Measurements from ENCODE around the gene REV1. TPM values are rescaled to one million over a fixed set of nuclear protein-coding genes. Genes with fewer than 3 reads are reported as not detected.

The REV1 gene
- total RNA-seq, 1 donor from 2014 or later: 51.9 TPM

- H2AFZ ChIP-seq (replicated peaks): no peak overlapping the region
- Mint-ChIP-seq H3K4me1 (no peaks in the 10 kb centered on the region), H3K27me3 (ENCODE audit: insufficient read depth, low read depth) (no peaks in the 10 kb centered on the region), H3K4me3 (no peak overlapping the region), H3K36me3 (peaks cover 16% of the 10 kb centered on the region), H3K27ac (no peak overlapping the region), H3K9me3 (no peaks in the 10 kb centered on the region)
- no peak overlapping the region for H3K4me3 ChIP-seq
- H3K79me2 ChIP-seq (ENCODE audit: low read depth): no peaks in the 10 kb centered on the region
- DNase-seq (ENCODE audit: low spot score): no peak
- no peaks in the 10 kb centered on the region for H3F3A ChIP-seq (ENCODE audit: low read depth)
- no peak overlapping the region for H3K4me2 ChIP-seq
- no peak overlapping the region for H3K27ac ChIP-seq
- H3K27me3 ChIP-seq: no peaks in the 10 kb centered on the region
- H3K36me3 ChIP-seq: peaks cover 7% of the 10 kb centered on the region
- no peaks in the 10 kb centered on the region for H4K20me1 ChIP-seq (ENCODE audit: low read depth)
- H3K9me3 ChIP-seq (ENCODE audit: low read depth): no peaks in the 10 kb centered on the region
- no peak overlapping the region for H3K9ac ChIP-seq
- no peaks in the 10 kb centered on the region for H3K4me1 ChIP-seq
- TF ChIP-seq EZH2 (IDR thresholded peaks at IDR 0.05): no peak
- TF ChIP-seq, protein P1, sequence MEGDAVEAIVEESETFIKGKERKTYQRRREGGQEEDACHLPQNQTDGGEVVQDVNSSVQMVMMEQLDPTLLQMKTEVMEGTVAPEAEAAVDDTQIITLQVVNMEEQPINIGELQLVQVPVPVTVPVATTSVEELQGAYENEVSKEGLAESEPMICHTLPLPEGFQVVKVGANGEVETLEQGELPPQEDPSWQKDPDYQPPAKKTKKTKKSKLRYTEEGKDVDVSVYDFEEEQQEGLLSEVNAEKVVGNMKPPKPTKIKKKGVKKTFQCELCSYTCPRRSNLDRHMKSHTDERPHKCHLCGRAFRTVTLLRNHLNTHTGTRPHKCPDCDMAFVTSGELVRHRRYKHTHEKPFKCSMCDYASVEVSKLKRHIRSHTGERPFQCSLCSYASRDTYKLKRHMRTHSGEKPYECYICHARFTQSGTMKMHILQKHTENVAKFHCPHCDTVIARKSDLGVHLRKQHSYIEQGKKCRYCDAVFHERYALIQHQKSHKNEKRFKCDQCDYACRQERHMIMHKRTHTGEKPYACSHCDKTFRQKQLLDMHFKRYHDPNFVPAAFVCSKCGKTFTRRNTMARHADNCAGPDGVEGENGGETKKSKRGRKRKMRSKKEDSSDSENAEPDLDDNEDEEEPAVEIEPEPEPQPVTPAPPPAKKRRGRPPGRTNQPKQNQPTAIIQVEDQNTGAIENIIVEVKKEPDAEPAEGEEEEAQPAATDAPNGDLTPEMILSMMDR (IDR thresholded peaks at IDR 0.05): no peak
- TF ChIP-seq EZH2phosphoT487 (IDR thresholded peaks at IDR 0.05): no peak
Observed at GRCh38 chr2:99388892-99389291, 100.9 kb downstream of the REV1 start.

GRCh38 chr2:99386011-99386410 is 103.8 kb downstream of the REV1 start:
- Mint-ChIP-seq H3K36me3 (peaks cover 27% of the 10 kb centered on the region), H3K9me3 (no peaks in the 10 kb centered on the region), H3K27me3 (ENCODE audit: insufficient read depth, low read depth) (peaks cover 3% of the 10 kb centered on the region), H3K4me1 (no peaks in the 10 kb centered on the region), H3K4me3 (no peak overlapping the region), H3K27ac (no peak overlapping the region)
- Histone ChIP-seq H3F3A (ENCODE audit: low read depth) (no peaks in the 10 kb centered on the region), H3K9me3 (ENCODE audit: low read depth) (no peaks in the 10 kb centered on the region), H4K20me1 (ENCODE audit: low read depth) (no peaks in the 10 kb centered on the region), H3K27ac (no peak overlapping the region), H3K4me1 (no peaks in the 10 kb centered on the region), H3K9ac (no peak overlapping the region), H3K4me3 (no peak overlapping the region), H2AFZ (replicated peaks) (no peak overlapping the region), H3K79me2 (ENCODE audit: low read depth) (no peaks in the 10 kb centered on the region), H3K36me3 (peaks cover 14% of the 10 kb centered on the region), H3K4me2 (no peak overlapping the region), H3K27me3 (no peaks in the 10 kb centered on the region)
- TF ChIP-seq EZH2phosphoT487 (IDR thresholded peaks at IDR 0.05) (no peak), EZH2 (IDR thresholded peaks at IDR 0.05) (no peak)
- TF ChIP-seq, protein P1 (IDR thresholded peaks at IDR 0.05): no peak
- no peak for DNase-seq (ENCODE audit: low spot score)

GRCh38 chr2:99382143-99382542 is 107.7 kb downstream of the REV1 start:
- Histone ChIP-seq H4K20me1 (ENCODE audit: low read depth) (no peaks in the 10 kb centered on the region), H3K9ac (no peak overlapping the region), H3K27me3 (no peaks in the 10 kb centered on the region), H3K36me3 (peaks cover 12% of the 10 kb centered on the region), H2AFZ (replicated peaks) (no peak overlapping the region), H3K4me3 (no peak overlapping the region), H3K9me3 (ENCODE audit: low read depth) (no peaks in the 10 kb centered on the region), H3K4me1 (no peaks in the 10 kb centered on the region), H3K4me2 (no peak overlapping the region), H3K79me2 (ENCODE audit: low read depth) (no peaks in the 10 kb centered on the region), H3F3A (ENCODE audit: low read depth) (no peaks in the 10 kb centered on the region), H3K27ac (no peak overlapping the region)
- no peak for DNase-seq (ENCODE audit: low spot score)
- Mint-ChIP-seq H3K36me3 (peaks cover 32% of the 10 kb centered on the region), H3K27me3 (ENCODE audit: insufficient read depth, low read depth) (peaks cover 3% of the 10 kb centered on the region), H3K9me3 (no peaks in the 10 kb centered on the region), H3K27ac (no peak overlapping the region), H3K4me3 (no peak overlapping the region), H3K4me1 (no peaks in the 10 kb centered on the region)
- TF ChIP-seq, protein P1 (IDR thresholded peaks at IDR 0.05): no peak
- TF ChIP-seq EZH2 (IDR thresholded peaks at IDR 0.05): no peak
- no peak for TF ChIP-seq EZH2phosphoT487 (IDR thresholded peaks at IDR 0.05)
